Right lobe of liver (tissue), 6 donors: ENCODE results near the gene CPSF2. TPM values are rescaled to one million over a fixed set of nuclear protein-coding genes. Genes with fewer than 3 reads are reported as not detected.

Source experiments
- ATAC-seq, 4 donors: fragments of 200-7000 bp; cut with Tn5 transposase; one replicate each; pipeline ENCODE4 v1.9.1; 2020; ENCODE audit warnings: mild to moderate bottlenecking in 4 of 4, moderate library complexity in 4 of 4
- DNase-seq, 3 donors: peaks; one replicate each; pipeline ENCODE4 v3.0.0-alpha.2; 2020
- H3K27ac ChIP-seq, 3 donors: fragments of 200-600 bp; one replicate each; pipeline ENCODE4 v1.8.0; 2022
- H3K27me3 ChIP-seq, 2 donors: fragments of 200-600 bp; one replicate each; pipeline ENCODE4 v1.8.0; 2022
- H3K36me3 ChIP-seq, 4 donors: fragments of 200-600 bp; sonication (generic) in 1 of 4; one replicate each; pipeline versions ENCODE4 v1.5.1 to v1.8.0; 2017 to 2022; ENCODE audit warnings: control low read depth in 1 of 4
- H3K4me1 ChIP-seq, 4 donors: fragments of 200-600 bp; sonication (generic) in 1 of 4; one replicate each; pipeline versions ENCODE4 v1.5.1 to v1.8.0; 2017 to 2022; ENCODE audit warnings: control low read depth in 1 of 4
- H3K4me3 ChIP-seq, 3 donors: fragments of 200-600 bp; one replicate each; pipeline ENCODE4 v1.8.0; 2022
- H3K9me3 ChIP-seq, 4 donors: fragments of 200-600 bp; sonication (generic) in 1 of 4; one replicate each; pipeline versions ENCODE4 v1.5.1 to v1.8.0; 2017 to 2022; ENCODE audit warnings: control low read depth in 1 of 4
- CTCF ChIP-seq, 4 donors: fragments of 200-600 bp in 3 of 4; fragments of 450-650 bp in 1 of 4; IDR thresholded peaks; one replicate each; pipeline versions ENCODE4 v1.5.1 to v1.8.0; 2016 to 2022; ENCODE audit warnings: antibody characterized with exemption in 4 of 4, mild to moderate bottlenecking in 2 of 4
- POLR2A ChIP-seq: fragments of 450-650 bp; IDR thresholded peaks from one replicate; pipeline ENCODE4 v1.6.1; 2017; ENCODE audit warnings: antibody characterized with exemption, mild to moderate bottlenecking
- WGBS: methylation state at CpG from one replicate; pipeline ENCODE4 v1.1.6; 2018; ENCODE audit warnings: low coverage, low lambda C conversion rate; ENCODE audit not compliant: insufficient coverage; ENCODE audit errors: missing lambda C conversion rate; 5-methylcytosine and 5-hydroxymethylcytosine counted together
- intact Hi-C, 2 donors: fragments of 100-400 bp; cut with DNase I; formaldehyde crosslinking; loops; one replicate each; pipeline versions ENCODE4 v1.11.2 to v1.14.1; 2022
- total RNA-seq, 6 experiments: library from RNA; depleted of rRNA in 2 of 6; stranded (reverse); fragments of >200 nt in 2 of 6; fragmentation: NEBNext Ultra II Directional in 3 of 6; extraction: Animal tissue kit (Norgen Biotek cat#: 25700) in 3 of 6; gene quantifications; one replicate each; pipeline versions ENCODE4 v1.1.0 to v1.2.4, GENCODE V29; 2016 to 2023
- donor health status: DM: no; HTN: yes; CAD: no.
- donor health status: DM: no; HTN: no; CAD: no.
- donor health status: DM: no; HTN: no; CAD: no.
- donor health status: DM: no; HTN: yes; CAD: no.
- donor health status: DM: no; HTN: yes; CAD: no.

CPSF2 gene
- total RNA-seq, 6 experiments from 2014 or later: 23.4 to 28.2 (median 25.9) TPM

- ATAC-seq (no peak), DNase-seq (no peak)
- H3K27ac ChIP-seq: no peak overlapping the region
- H3K9me3 ChIP-seq: no peaks in the 10 kb centered on the region
- no peaks in the 10 kb centered on the region for H3K36me3 ChIP-seq
- intact Hi-C loops: no loop called here
- no peak overlapping the region for H3K4me3 ChIP-seq
- no peak for TF ChIP-seq POLR2A
- TF ChIP-seq CTCF (IDR thresholded peaks at IDR 0.05): no peak
- H3K27me3 ChIP-seq: no peaks in the 10 kb centered on the region
- H3K4me1 ChIP-seq: no peaks in the 10 kb centered on the region
- 28% methylated on average over 6 of the region's 6 CpGs for WGBS
Measured at GRCh38 chr14:92199763-92200162, 78.0 kb downstream of the CPSF2 start.

- TF ChIP-seq POLR2A (no peak), CTCF (IDR thresholded peaks at IDR 0.05) (no peak)
- ATAC-seq (no peak), DNase-seq (no peak)
- H3K27ac ChIP-seq: no peak overlapping the region
- WGBS: 72% methylated on average over 5 of the region's 7 CpGs
- H3K9me3 ChIP-seq: no peaks in the 10 kb centered on the region
- H3K4me1 ChIP-seq: no peaks in the 10 kb centered on the region
- H3K36me3 ChIP-seq: no peaks in the 10 kb centered on the region
- no peaks in the 10 kb centered on the region for H3K27me3 ChIP-seq
- H3K4me3 ChIP-seq: no peak overlapping the region
- intact Hi-C loops: no loop called here
Measured at GRCh38 chr14:92203116-92203515, 81.3 kb downstream of the CPSF2 start.

- no peaks in the 10 kb centered on the region for H3K4me1 ChIP-seq
- intact Hi-C loops: no loop called here
- DNase-seq: no peak
- H3K4me3 ChIP-seq: no peak overlapping the region
- no peak overlapping the region for H3K27ac ChIP-seq
- no peaks in the 10 kb centered on the region for H3K9me3 ChIP-seq
- H3K27me3 ChIP-seq: no peaks in the 10 kb centered on the region
- no peaks in the 10 kb centered on the region for H3K36me3 ChIP-seq
- WGBS: 78% methylated on average over 2 of the region's 2 CpGs
- no peak for TF ChIP-seq CTCF (IDR thresholded peaks at IDR 0.05)
- TF ChIP-seq POLR2A: no peak
- no peak for ATAC-seq
Measured at GRCh38 chr14:92204792-92205191, 83.0 kb downstream of the CPSF2 start.

GRCh38 chr14:92207012-92207927 is 85.5 kb downstream of the CPSF2 start:
- WGBS: 34% methylated on average over 8 of the region's 17 CpGs
- ATAC-seq (no peak), DNase-seq (no peak)
- H3K36me3 ChIP-seq: no peaks in the 10 kb centered on the region
- H3K27me3 ChIP-seq: no peaks in the 10 kb centered on the region
- no peaks in the 10 kb centered on the region for H3K9me3 ChIP-seq
- TF ChIP-seq POLR2A (no peak), CTCF (IDR thresholded peaks at IDR 0.05) (no peak)
- intact Hi-C loops: no loop called here
- H3K4me3 ChIP-seq: no peak overlapping the region
- H3K27ac ChIP-seq: no peak overlapping the region
- no peaks in the 10 kb centered on the region for H3K4me1 ChIP-seq
